WTC11 (cell line): ENCODE results near the gene SBK3. TPM values are rescaled to one million over a fixed set of nuclear protein-coding genes. Genes with fewer than 3 reads are reported as not detected.

Experiments
- ATAC-seq: fragments of 200-7000 bp; cut with Tn5 transposase; 2 replicates; pipeline ENCODE4 v1.10.0; 2021; ENCODE audit warnings: mild to moderate bottlenecking, moderate library complexity
- CTCF ChIA-PET: fragments of 300-600 bp; sonication (Branson Sonifier 250); formaldehyde crosslinking; loops from one replicate; lab custom pipeline; 2021; ENCODE audit warnings: antibody characterized with exemption; lab: Charles Lee
- POLR2A ChIA-PET: fragments of 350-600 bp; sonication (Branson Sonifier 250); formaldehyde crosslinking; loops from one replicate; lab custom pipeline; 2021; ENCODE audit warnings: antibody characterized with exemption; lab: Charles Lee
- DNase-seq: peaks from one replicate; pipeline ENCODE4 v3.0.0; 2021; ENCODE audit warnings: low spot score
- H3K27ac Mint-ChIP-seq: 2 replicates; pipeline ENCODE4 v1.8.0; 2021; ENCODE audit warnings: mixed read lengths
- H3K27me3 Mint-ChIP-seq: 2 replicates; pipeline ENCODE4 v1.8.0; 2021; ENCODE audit warnings: low read depth, mild to moderate bottlenecking, moderate library complexity, mixed read lengths
- H3K36me3 Mint-ChIP-seq: 2 replicates; pipeline ENCODE4 v1.8.0; 2021; ENCODE audit warnings: mixed read lengths
- H3K4me1 Mint-ChIP-seq: 2 replicates; pipeline ENCODE4 v1.8.0; 2022; ENCODE audit warnings: mixed read lengths
- H3K4me3 Mint-ChIP-seq: 2 replicates; pipeline ENCODE4 v1.8.0; 2021; ENCODE audit warnings: mild to moderate bottlenecking, moderate library complexity, mixed read lengths
- H3K9me3 Mint-ChIP-seq: 2 replicates; pipeline ENCODE4 v1.8.0; 2021; ENCODE audit warnings: mixed read lengths
- AR ChIP-seq: fragments of 250-450 bp; sonication (Bioruptor Pico); IDR thresholded peaks from 2 replicates; pipeline ENCODE4 v1.9.0; 2021; ENCODE audit warnings: mild to moderate bottlenecking
- CTCF ChIP-seq: fragments of 200-600 bp; IDR thresholded peaks from 2 replicates; pipeline ENCODE4 v1.8.0; 2022; ENCODE audit warnings: antibody characterized with exemption
- OVOL2 ChIP-seq: fragments of 250-450 bp; sonication (Bioruptor Pico); IDR thresholded peaks from 2 replicates; pipeline ENCODE4 v1.9.0; 2021; ENCODE audit warnings: mild to moderate bottlenecking, borderline replicate concordance
- RELA ChIP-seq: sonication (generic); formaldehyde crosslinking; IDR thresholded peaks from 2 replicates; pipeline ENCODE4 v1.8.1; 2022; ENCODE audit warnings: missing genetic modification reagents, mild to moderate bottlenecking, borderline replicate concordance
- SMAD3 ChIP-seq: sonication (generic); formaldehyde crosslinking; IDR thresholded peaks from 2 replicates; pipeline ENCODE4 v1.8.0; 2022; ENCODE audit warnings: missing genetic modification reagents, mild to moderate bottlenecking, borderline replicate concordance
- STAT6 ChIP-seq: sonication (generic); formaldehyde crosslinking; conservative IDR thresholded peaks from 2 replicates; pipeline ENCODE4 v1.8.1; 2023; ENCODE audit warnings: mild to moderate bottlenecking, low read depth, missing genetic modification reagents, moderate library complexity
- ZNF138 ChIP-seq: sonication (generic); formaldehyde crosslinking; conservative IDR thresholded peaks from 2 replicates; pipeline ENCODE4 v1.8.1; 2022; ENCODE audit warnings: mild to moderate bottlenecking, moderate library complexity, missing genetic modification reagents
- ZNF232 ChIP-seq: sonication (generic); formaldehyde crosslinking; IDR thresholded peaks from 2 replicates; pipeline ENCODE4 v1.8.0; 2022; ENCODE audit warnings: mild to moderate bottlenecking, missing genetic modification reagents
- ZNF281 ChIP-seq: sonication (generic); formaldehyde crosslinking; IDR thresholded peaks from 2 replicates; pipeline ENCODE4 v1.8.0; 2023; ENCODE audit warnings: mild to moderate bottlenecking, missing genetic modification reagents
- ZNF317 ChIP-seq: sonication (generic); formaldehyde crosslinking; IDR thresholded peaks from 2 replicates; pipeline ENCODE4 v1.8.1; 2023; ENCODE audit warnings: low read depth, mild to moderate bottlenecking, moderate library complexity, missing genetic modification reagents, borderline replicate concordance
- total RNA-seq: library from RNA; stranded (reverse); gene quantifications from 3 replicates; pipeline ENCODE4 v1.2.3, GENCODE V29; 2021
- TF ChIP-seq, protein P1 (sequence below): sonication (generic); formaldehyde crosslinking; IDR thresholded peaks from 2 replicates; pipeline ENCODE4 v1.8.1; 2022; ENCODE audit warnings: missing genetic modification reagents, borderline replicate concordance
- TF ChIP-seq, protein P2 (sequence below): sonication (generic); formaldehyde crosslinking; IDR thresholded peaks from 2 replicates; pipeline ENCODE4 v1.8.0; 2022; ENCODE audit warnings: mild to moderate bottlenecking, missing genetic modification reagents
- TF ChIP-seq, protein P3 (sequence below): sonication (generic); formaldehyde crosslinking; IDR thresholded peaks from 2 replicates; pipeline ENCODE4 v1.8.1; 2023; ENCODE audit warnings: mild to moderate bottlenecking, missing genetic modification reagents, moderate library complexity

SBK3 gene
- total RNA-seq, 1 experiment from 2014 or later = 0.90 TPM

GRCh38 chr19:55500368-55500952 is 44.9 kb downstream of the SBK3 start (continued):
- TF ChIP-seq, protein P1, sequence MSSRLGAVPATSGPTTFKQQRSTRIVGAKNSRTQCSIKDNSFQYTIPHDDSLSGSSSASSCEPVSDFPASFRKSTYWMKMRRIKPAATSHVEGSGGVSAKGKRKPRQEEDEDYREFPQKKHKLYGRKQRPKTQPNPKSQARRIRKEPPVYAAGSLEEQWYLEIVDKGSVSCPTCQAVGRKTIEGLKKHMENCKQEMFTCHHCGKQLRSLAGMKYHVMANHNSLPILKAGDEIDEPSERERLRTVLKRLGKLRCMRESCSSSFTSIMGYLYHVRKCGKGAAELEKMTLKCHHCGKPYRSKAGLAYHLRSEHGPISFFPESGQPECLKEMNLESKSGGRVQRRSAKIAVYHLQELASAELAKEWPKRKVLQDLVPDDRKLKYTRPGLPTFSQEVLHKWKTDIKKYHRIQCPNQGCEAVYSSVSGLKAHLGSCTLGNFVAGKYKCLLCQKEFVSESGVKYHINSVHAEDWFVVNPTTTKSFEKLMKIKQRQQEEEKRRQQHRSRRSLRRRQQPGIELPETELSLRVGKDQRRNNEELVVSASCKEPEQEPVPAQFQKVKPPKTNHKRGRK (CRISPR knock-in tag) = no peak
- TF ChIP-seq, all 79 proteins: peak for 0

DNA sequence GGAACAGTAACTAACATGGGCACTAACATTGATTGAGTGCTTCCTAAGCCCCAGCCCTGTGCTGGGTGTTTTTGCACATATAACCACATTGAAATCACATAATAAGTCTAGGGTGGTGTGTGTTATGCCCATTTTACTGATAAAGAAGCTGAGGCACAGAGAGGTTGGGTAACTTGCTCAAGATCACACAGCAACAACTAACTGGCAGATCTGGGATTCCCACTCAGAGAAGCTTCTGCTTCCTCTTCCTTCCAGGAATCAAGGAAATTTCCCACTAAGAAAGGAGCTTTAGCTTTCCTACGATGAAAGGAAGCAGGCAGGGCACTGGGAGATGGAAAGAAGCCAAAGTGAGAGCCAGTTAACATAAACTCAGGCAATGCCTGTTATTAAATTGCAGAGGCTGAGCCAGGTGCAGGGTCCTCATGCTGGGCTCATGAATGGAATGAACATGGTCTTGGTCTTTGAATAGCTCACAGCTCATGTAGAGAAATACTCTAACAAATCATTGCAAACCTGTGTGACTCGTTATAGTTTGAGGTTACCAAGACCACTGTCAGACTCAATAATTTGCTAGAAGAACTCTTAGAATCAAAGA is 47.0 kb downstream of the SBK3 start:
- DNase-seq (no peak), ATAC-seq (no peak)
- H3K9me3 Mint-ChIP-seq = peaks cover 8% of the 10 kb centered on the region
- peaks cover 60% of the 10 kb centered on the region for H3K27me3 Mint-ChIP-seq
- peaks cover 4% of the 10 kb centered on the region for H3K36me3 Mint-ChIP-seq
- H3K4me3 Mint-ChIP-seq = no peak overlapping the region
- ChIA-PET CTCF (interaction anchor here (0.9 to 2.4 kb wide), 4 partner anchors 21 to 134 kb away, joined by 3 to 13 read pairs (median 4); no protein-coding TSS in a partner anchor), POLR2A (interaction anchor here (1.2 kb wide), 1 partner anchor 12 kb away, joined by 5 read pairs; no protein-coding TSS in a partner anchor)
- H3K4me1 Mint-ChIP-seq = no peaks in the 10 kb centered on the region; the same call in 1 of the 2 replicates
- TF ChIP-seq, protein P2, sequence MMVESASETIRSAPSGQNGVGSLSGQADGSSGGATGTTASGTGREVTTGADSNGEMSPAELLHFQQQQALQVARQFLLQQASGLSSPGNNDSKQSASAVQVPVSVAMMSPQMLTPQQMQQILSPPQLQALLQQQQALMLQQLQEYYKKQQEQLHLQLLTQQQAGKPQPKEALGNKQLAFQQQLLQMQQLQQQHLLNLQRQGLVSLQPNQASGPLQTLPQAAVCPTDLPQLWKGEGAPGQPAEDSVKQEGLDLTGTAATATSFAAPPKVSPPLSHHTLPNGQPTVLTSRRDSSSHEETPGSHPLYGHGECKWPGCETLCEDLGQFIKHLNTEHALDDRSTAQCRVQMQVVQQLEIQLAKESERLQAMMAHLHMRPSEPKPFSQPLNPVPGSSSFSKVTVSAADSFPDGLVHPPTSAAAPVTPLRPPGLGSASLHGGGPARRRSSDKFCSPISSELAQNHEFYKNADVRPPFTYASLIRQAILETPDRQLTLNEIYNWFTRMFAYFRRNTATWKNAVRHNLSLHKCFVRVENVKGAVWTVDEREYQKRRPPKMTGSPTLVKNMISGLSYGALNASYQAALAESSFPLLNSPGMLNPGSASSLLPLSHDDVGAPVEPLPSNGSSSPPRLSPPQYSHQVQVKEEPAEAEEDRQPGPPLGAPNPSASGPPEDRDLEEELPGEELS (CRISPR knock-in tag) = no peak
- TF ChIP-seq OVOL2 (CRISPR knock-in tag) (no peak), ZNF232 (CRISPR knock-in tag) (no peak)
- no peak overlapping the region for H3K27ac Mint-ChIP-seq

DNA sequence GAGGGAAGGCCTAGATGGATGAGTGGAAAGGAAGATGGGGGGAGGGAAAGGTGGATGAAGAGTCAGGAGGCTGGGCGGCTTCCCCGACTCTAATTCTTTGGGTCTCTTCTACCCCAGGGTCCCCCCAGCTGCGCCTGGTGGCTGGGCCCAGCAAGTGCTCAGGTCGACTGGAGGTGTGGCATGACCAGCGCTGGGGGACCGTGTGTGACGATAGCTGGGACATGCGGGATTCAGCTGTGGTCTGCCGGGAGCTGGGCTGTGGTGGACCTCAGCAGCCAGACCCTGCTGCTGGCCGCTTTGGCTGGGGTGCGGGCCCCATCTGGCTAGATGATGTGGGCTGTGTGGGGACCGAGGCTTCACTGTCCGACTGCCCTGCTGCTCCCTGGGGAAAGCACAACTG is 47.6 kb downstream of the SBK3 start:
- no peak for DNase-seq
- Mint-ChIP-seq H3K36me3 (no peaks in the 10 kb centered on the region), H3K9me3 (peaks cover 4% of the 10 kb centered on the region; the same call in 1 of the 2 replicates), H3K27ac (no peak overlapping the region), H3K4me1 (no peaks in the 10 kb centered on the region; the same call in 1 of the 2 replicates), H3K4me3 (no peak overlapping the region), H3K27me3 (peaks cover 54% of the 10 kb centered on the region)
- ATAC-seq = no peak
- ChIA-PET POLR2A (interaction anchor here (1.2 kb wide), 1 partner anchor 11 kb away, joined by 5 read pairs; no protein-coding TSS in a partner anchor), CTCF (interaction anchor here (0.9 to 2.4 kb wide), 3 partner anchors 21 to 108 kb away, joined by 3 to 13 read pairs (median 5); no protein-coding TSS in a partner anchor)
- TF ChIP-seq AR (CRISPR knock-in tag) (no peak), STAT6 (no peak), ZNF281 (CRISPR knock-in tag) (no peak), ZNF138 (no peak), CTCF (no peak), SMAD3 (no peak), ZNF317 (CRISPR knock-in tag) (no peak), RELA (CRISPR knock-in tag) (no peak)
- TF ChIP-seq, protein P3, sequence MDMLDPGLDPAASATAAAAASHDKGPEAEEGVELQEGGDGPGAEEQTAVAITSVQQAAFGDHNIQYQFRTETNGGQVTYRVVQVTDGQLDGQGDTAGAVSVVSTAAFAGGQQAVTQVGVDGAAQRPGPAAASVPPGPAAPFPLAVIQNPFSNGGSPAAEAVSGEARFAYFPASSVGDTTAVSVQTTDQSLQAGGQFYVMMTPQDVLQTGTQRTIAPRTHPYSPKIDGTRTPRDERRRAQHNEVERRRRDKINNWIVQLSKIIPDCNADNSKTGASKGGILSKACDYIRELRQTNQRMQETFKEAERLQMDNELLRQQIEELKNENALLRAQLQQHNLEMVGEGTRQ (CRISPR knock-in tag) = no peak
